ENCODE data around the gene GLIPR1L2.

GLIPR1L2 gene

GRCh38 chr12:75474116-75474515 is 83.2 kb downstream of the GLIPR1L2 start:
- H3K4me3 ChIP-seq (ENCODE audit: low read depth, low read length): no peak overlapping the region
- in situ Hi-C loops (cut with HindIII; ENCODE audit: low pct_ligation_motif_present, low sequenced_read_pairs): no loop called here

DNA sequence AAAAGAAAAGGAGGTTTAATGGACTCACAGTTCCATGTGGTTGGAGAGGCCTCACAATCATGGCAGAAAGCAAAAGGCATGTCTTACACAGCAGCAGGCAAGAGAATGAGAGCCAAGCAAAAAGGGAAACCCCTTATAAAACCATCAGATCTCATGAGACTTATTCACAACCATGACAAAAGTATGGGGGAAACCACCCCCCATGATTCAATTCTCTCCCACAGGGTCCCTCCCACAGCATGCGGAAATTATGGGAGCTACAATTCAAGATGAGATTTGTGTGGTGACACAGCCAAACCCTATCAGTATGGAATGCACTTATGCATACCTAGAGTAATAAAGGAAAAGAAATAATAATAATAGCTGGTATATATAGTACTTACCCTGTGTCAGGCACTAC is 85.2 kb downstream of the GLIPR1L2 start:
- TF ChIP-seq, protein P1, sequence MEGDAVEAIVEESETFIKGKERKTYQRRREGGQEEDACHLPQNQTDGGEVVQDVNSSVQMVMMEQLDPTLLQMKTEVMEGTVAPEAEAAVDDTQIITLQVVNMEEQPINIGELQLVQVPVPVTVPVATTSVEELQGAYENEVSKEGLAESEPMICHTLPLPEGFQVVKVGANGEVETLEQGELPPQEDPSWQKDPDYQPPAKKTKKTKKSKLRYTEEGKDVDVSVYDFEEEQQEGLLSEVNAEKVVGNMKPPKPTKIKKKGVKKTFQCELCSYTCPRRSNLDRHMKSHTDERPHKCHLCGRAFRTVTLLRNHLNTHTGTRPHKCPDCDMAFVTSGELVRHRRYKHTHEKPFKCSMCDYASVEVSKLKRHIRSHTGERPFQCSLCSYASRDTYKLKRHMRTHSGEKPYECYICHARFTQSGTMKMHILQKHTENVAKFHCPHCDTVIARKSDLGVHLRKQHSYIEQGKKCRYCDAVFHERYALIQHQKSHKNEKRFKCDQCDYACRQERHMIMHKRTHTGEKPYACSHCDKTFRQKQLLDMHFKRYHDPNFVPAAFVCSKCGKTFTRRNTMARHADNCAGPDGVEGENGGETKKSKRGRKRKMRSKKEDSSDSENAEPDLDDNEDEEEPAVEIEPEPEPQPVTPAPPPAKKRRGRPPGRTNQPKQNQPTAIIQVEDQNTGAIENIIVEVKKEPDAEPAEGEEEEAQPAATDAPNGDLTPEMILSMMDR (IDR thresholded peaks at IDR 0.05; ENCODE audit: low read depth, low read length, missing control alignments): no peak
- no peak for DNase-seq

More at GRCh38 chr12:75474116-75474515, 83.2 kb downstream of the GLIPR1L2 start:
- TF ChIP-seq, protein P1 (IDR thresholded peaks at IDR 0.05; ENCODE audit: low read depth, low read length, missing control alignments): no peak
- DNase-seq: no peak
- Histone ChIP-seq H3K36me3 (replicated peaks) (no peaks in the 10 kb centered on the region), H3K27me3 (replicated peaks) (no peaks in the 10 kb centered on the region), H3K27ac (no peak overlapping the region)

GRCh38 chr12:75477137-75477536 is 86.2 kb downstream of the GLIPR1L2 start:
- no peak for DNase-seq
- TF ChIP-seq, protein P1 (IDR thresholded peaks at IDR 0.05; ENCODE audit: low read depth, low read length, missing control alignments): no peak
- H3K4me3 ChIP-seq (ENCODE audit: low read depth, low read length): no peak overlapping the region
- in situ Hi-C loops (cut with HindIII; ENCODE audit: low pct_ligation_motif_present, low sequenced_read_pairs): no loop called here
- no peaks in the 10 kb centered on the region for H3K27me3 ChIP-seq (replicated peaks)
- H3K27ac ChIP-seq: no peak overlapping the region
- peaks cover under 1% of the 10 kb centered on the region for H3K36me3 ChIP-seq (replicated peaks)

More for the DNA sequence above, 85.2 kb downstream of the GLIPR1L2 start:
- Histone ChIP-seq H3K27ac (no peak overlapping the region), H3K36me3 (replicated peaks) (no peaks in the 10 kb centered on the region), H3K4me3 (ENCODE audit: low read depth, low read length) (no peak overlapping the region), H3K27me3 (replicated peaks) (no peaks in the 10 kb centered on the region)
- in situ Hi-C loops (cut with HindIII; ENCODE audit: low pct_ligation_motif_present, low sequenced_read_pairs): no loop called here

GRCh38 chr12:75478116-75478794 is 87.4 kb downstream of the GLIPR1L2 start:
- Histone ChIP-seq H3K4me3 (ENCODE audit: low read depth, low read length) (no peak overlapping the region), H3K27ac (peak overlapping the region; percentile 6), H3K27me3 (replicated peaks) (no peaks in the 10 kb centered on the region), H3K36me3 (replicated peaks) (peaks cover 5% of the 10 kb centered on the region)
- TF ChIP-seq, protein P1 (IDR thresholded peaks at IDR 0.05; ENCODE audit: low read depth, low read length, missing control alignments): no peak
- peak; percentile 63 for DNase-seq
- in situ Hi-C loops (cut with HindIII; ENCODE audit: low pct_ligation_motif_present, low sequenced_read_pairs): no loop called here

DNA sequence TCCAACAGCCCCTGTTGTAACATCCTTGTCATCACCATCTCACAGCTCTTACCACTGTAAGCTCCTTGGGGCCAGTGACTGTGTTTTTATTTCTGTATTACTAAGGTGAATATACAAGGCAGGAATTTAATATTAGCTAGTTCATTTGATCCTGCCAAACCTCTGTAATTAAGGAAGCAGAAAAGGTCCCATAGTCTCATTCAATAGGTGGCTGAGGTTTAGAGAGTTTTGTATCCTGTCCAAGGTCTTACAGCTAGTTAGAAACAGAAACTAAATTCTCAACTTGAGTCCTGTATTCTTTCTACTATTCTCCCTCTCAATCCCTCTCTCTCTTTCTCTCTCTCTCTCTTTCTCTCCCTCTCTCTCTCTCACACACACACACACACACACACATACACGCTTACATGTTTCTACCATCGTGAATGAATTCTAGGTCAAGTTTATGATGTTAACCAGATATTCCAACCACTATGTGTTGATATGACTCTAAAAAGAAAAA is 89.1 kb downstream of the GLIPR1L2 start:
- H3K4me3 ChIP-seq (ENCODE audit: low read depth, low read length): peak overlapping the region; percentile 31
- H3K27ac ChIP-seq: peak overlapping the region; percentile 91
- peak; percentile 32 for DNase-seq
- in situ Hi-C loops (cut with HindIII; ENCODE audit: low pct_ligation_motif_present, low sequenced_read_pairs): no loop called here
- TF ChIP-seq, protein P1 (IDR thresholded peaks at IDR 0.05; ENCODE audit: low read depth, low read length, missing control alignments): no peak
- H3K36me3 ChIP-seq (replicated peaks): peaks cover 7% of the 10 kb centered on the region
- H3K27me3 ChIP-seq (replicated peaks): no peaks in the 10 kb centered on the region
